Frontal cortex (tissue), 4 donors: ENCODE measurements around the gene NEK4. TPM values are rescaled to one million over a fixed set of nuclear protein-coding genes. Genes with fewer than 3 reads are reported as not detected.
"Not testable (repeated sequence)": the region's sequence is repeated elsewhere in the genome, so short reads cannot be mapped to it uniquely, and the experiment has no call there.

Experiments used
- DNase-seq, 2 donors: peaks; one replicate each; pipeline ENCODE4 v3.0.0; 2012; ENCODE audit warnings: low spot score in 2 of 2
- FAIRE-seq: peaks from 2 replicates; lab custom pipeline; 2012; peaks lifted over from hg19 to GRCh38; lab: Jason Lieb, UNC
- small RNA-seq: library from RNA; depleted of rRNA; stranded (forward); fragments of <200 nt; gene quantifications from one replicate; pipeline ENCODE3, GENCODE V24; 2014
- total RNA-seq: library from RNA; depleted of rRNA; stranded (reverse); fragments of >200 nt; gene quantifications from one replicate; pipeline ENCODE4 v1.2.3, GENCODE V29; 2014
- donor health status: control.
- donor health status: control.
- donor health status: control.

Gene NEK4
- total RNA-seq, 1 donor from 2014 or later, result 53.4 TPM

GRCh38 chr3:52681596-52681995 lies 89.1 kb downstream of the NEK4 start:
- no peak for DNase-seq
- FAIRE-seq, result no peak

GRCh38 chr3:52679811-52680210 lies 90.9 kb downstream of the NEK4 start:
- no peak for FAIRE-seq
- DNase-seq, result no peak

GRCh38 chr3:52679199-52679538 lies 91.6 kb downstream of the NEK4 start:
- DNase-seq, result no peak
- FAIRE-seq, result no peak

- DNase-seq (no peak), FAIRE-seq (no peak)
Measured at GRCh38 chr3:52678265-52679198, 92.2 kb downstream of the NEK4 start.

- FAIRE-seq, DNase-seq: not testable (repeated sequence)
Measured at GRCh38 chr3:52676201-52676600, 94.5 kb downstream of the NEK4 start.

- FAIRE-seq (no peak), DNase-seq (no peak)
Measured at GRCh38 chr3:52671676-52672075, 99.1 kb downstream of the NEK4 start.

- DNase-seq (no peak), FAIRE-seq (no peak)
Measured at GRCh38 chr3:52670621-52671521, 99.9 kb downstream of the NEK4 start.

- FAIRE-seq (no peak), DNase-seq (no peak)
Measured at GRCh38 chr3:52663098-52663497, 107.6 kb downstream of the NEK4 start.

GRCh38 chr3:52660046-52660445 lies 110.7 kb downstream of the NEK4 start:
- DNase-seq (no peak), FAIRE-seq (no peak)

Small RNA genes within 50 kb of the gene (small RNA-seq; reads per million reads assigned to genes)
- gene AC006254.2 (not detected), gene RF00569 (1,708 reads per million, percentile 99 among the genes with 10 or more reads in this experiment), gene RF01183 (not detected), gene SNORD19 (0.13 reads per million), gene SNORD19B (not detected), gene SNORD69 (4,990 reads per million, percentile 100 among the genes with 10 or more reads in this experiment)

Other genes starting within 250 kb of the NEK4 start
- 39.9 TPM for gene NT5DC2, start 237.1 kb downstream of the NEK4 start, total RNA-seq
- 2.0 TPM for gene UQCC5, start 234.3 kb downstream of the NEK4 start, total RNA-seq
- gene PBRM1, start 85.0 kb downstream of the NEK4 start, total RNA-seq, result 181 TPM
- 70.1 TPM for gene GNL3, start 84.9 kb downstream of the NEK4 start, total RNA-seq
- 57.9 TPM for gene GLT8D1, start 65.1 kb downstream of the NEK4 start, total RNA-seq
- 39.9 TPM for gene SPCS1, start 64.8 kb downstream of the NEK4 start, total RNA-seq
- not detected for gene ITIH1, start 6.7 kb upstream of the NEK4 start, total RNA-seq
- gene ITIH3, start 23.9 kb upstream of the NEK4 start, total RNA-seq, result not detected
- gene ITIH4, start 59.7 kb upstream of the NEK4 start, total RNA-seq, result 6.1 TPM
- gene MUSTN1, start 64.1 kb upstream of the NEK4 start, total RNA-seq, result not detected
- 12.6 TPM for gene STIMATE, start 126.6 kb upstream of the NEK4 start, total RNA-seq